Esophagus muscularis mucosa (tissue), 4 donors: ENCODE data around the gene CDC6. TPM values are rescaled to one million over a fixed set of nuclear protein-coding genes. Genes with fewer than 3 reads are reported as not detected.

Experiments
- DNase-seq: peaks from one replicate; pipeline ENCODE4 v3.0.0-alpha.2; 2017; ENCODE audit errors: extremely low spot score
- H3K27ac ChIP-seq, 4 donors: fragments of 200-600 bp; sonication (generic); replicated peaks in 1 of 4; 1 replicate in 3 of 4; 2 replicates in 1 of 4; pipeline ENCODE4 v1.5.1; 2016 to 2019; ENCODE audit warnings: mild to moderate bottlenecking in 1 of 4
- H3K27me3 ChIP-seq, 4 donors: fragments of 200-600 bp; sonication (generic); one replicate each; pipeline versions ENCODE4 v1.5.1 to v1.6.0; 2016 to 2019
- H3K36me3 ChIP-seq, 4 donors: fragments of 200-600 bp; sonication (generic); one replicate each; pipeline ENCODE4 v1.5.1; 2016 to 2019
- H3K4me1 ChIP-seq, 4 donors: fragments of 200-600 bp; sonication (generic); one replicate each; pipeline ENCODE4 v1.5.1; 2016 to 2019
- H3K4me3 ChIP-seq, 4 donors: fragments of 200-600 bp; sonication (generic); 1 replicate in 2 of 4; 2 replicates in 2 of 4; pipeline ENCODE4 v1.5.1; 2016 to 2019; ENCODE audit warnings: mild to moderate bottlenecking in 4 of 4, moderate library complexity in 1 of 4
- H3K9me3 ChIP-seq, 4 donors: fragments of 200-600 bp; sonication (generic); 1 replicate in 3 of 4; 2 replicates in 1 of 4; pipeline ENCODE4 v1.5.1; 2016 to 2019
- CTCF ChIP-seq, 3 experiments: fragments of 200-600 bp in 2 of 3; fragments of 450-650 bp in 1 of 3; sonication (generic) in 2 of 3; IDR thresholded peaks; one replicate each; pipeline ENCODE4 v1.5.1; 2017 to 2019; ENCODE audit warnings: antibody characterized with exemption in 3 of 3, mild to moderate bottlenecking in 2 of 3, moderate library complexity in 1 of 3
- EP300 ChIP-seq: sonication (generic); formaldehyde crosslinking; IDR thresholded peaks from one replicate; pipeline ENCODE4 v1.6.1; 2017; ENCODE audit warnings: antibody characterized with exemption
- POLR2A ChIP-seq: fragments of 450-650 bp; IDR thresholded peaks from one replicate; pipeline ENCODE4 v1.6.1; 2017; ENCODE audit warnings: antibody characterized with exemption, moderate library complexity, mild to moderate bottlenecking, low read depth
- POLR2AphosphoS5 ChIP-seq, 2 donors: sonication (generic); formaldehyde crosslinking; IDR thresholded peaks; one replicate each; pipeline ENCODE4 v1.6.1; 2017; ENCODE audit warnings: antibody characterized with exemption in 2 of 2
- WGBS: methylation state at CpG from one replicate; pipeline ENCODE4 v1.1.5; 2018; 5-methylcytosine and 5-hydroxymethylcytosine counted together
- intact Hi-C: fragments of 100-400 bp; cut with DNase I; formaldehyde crosslinking; loops from one replicate; pipeline ENCODE4 v1.15.1; 2023
- total RNA-seq, 4 donors: library from RNA; depleted of rRNA; stranded (reverse); fragments of >200 nt; gene quantifications; one replicate each; pipeline versions ENCODE4 v1.1.0 to v1.2.1, GENCODE V29; 2016

Gene CDC6
- total RNA-seq, 4 donors from 2014 or later: 0.32 to 0.83 (median 0.44) TPM

GRCh38 chr17:40319651-40320540 lies 32.2 kb downstream of the CDC6 start:
- H3K4me1 ChIP-seq: peaks cover 92 to 95% (median 94%) of the 10 kb centered on the region in 4 donors
- intact Hi-C loops: no loop called here
- no peaks in the 10 kb centered on the region for H3K36me3 ChIP-seq
- 37% methylated on average over 7 of the region's 11 CpGs for WGBS
- no peak for TF ChIP-seq EP300
- TF ChIP-seq POLR2A: no peak
- TF ChIP-seq POLR2AphosphoS5 (IDR thresholded peaks at IDR 0.05): no peak
- TF ChIP-seq CTCF (IDR thresholded peaks at IDR 0.05): no peak
- H3K27me3 ChIP-seq: no peaks in the 10 kb centered on the region
- H3K4me3 ChIP-seq: peak overlapping the region; percentile 90 to 99 (median 94)
- no peak for DNase-seq
- H3K27ac ChIP-seq: peak overlapping the region; percentile 94 to 98 (median 96)
- no peaks in the 10 kb centered on the region for H3K9me3 ChIP-seq

DNA sequence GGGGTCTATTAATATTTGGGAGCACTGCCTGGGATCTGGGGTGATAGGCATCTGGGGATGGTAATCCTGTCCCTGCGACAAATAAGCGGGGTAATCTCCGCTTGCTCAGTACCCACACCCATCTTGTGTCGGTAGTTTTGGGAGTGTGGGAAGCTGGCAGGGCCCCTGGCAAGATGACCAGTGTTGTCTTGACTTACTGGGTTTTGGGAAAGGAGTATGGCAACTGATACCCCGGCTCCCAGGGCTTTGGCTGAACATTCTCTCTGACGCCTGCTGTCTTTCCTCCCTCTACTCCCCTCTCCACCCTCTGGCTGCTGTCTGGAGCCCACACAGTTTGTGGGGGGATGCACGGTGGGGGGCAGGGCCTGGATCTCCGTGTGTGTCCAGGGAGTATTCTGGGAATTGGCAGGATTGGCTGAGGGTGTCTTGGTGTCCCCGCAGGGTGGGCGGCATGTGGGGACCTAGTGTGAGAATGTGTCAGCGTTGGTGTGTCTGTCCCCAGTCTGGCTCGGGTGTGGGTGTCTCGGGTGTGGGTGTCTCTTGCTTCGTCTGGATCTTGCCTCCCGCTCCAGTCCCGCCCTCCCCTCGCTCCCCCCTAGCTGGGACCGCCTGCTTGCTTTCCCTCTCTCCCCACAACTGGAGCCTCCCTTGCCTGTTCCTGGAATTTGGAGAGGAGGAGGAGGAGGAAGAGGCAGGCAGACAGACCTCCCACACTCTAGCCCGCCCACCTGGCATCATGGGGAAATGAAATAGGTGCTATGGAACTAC lies 33.3 kb downstream of the CDC6 start:
- intact Hi-C loops: no loop called here
- peaks cover 92 to 96% (median 94%) of the 10 kb centered on the region in 4 donors for H3K4me1 ChIP-seq
- WGBS: 24% methylated on average over 12 of the region's 19 CpGs
- H3K27me3 ChIP-seq: no peaks in the 10 kb centered on the region
- no peaks in the 10 kb centered on the region for H3K9me3 ChIP-seq
- H3K4me3 ChIP-seq: peak overlapping the region; percentile 90 to 99 (median 94)
- no peaks in the 10 kb centered on the region for H3K36me3 ChIP-seq
- no peak for DNase-seq
- no peak for TF ChIP-seq POLR2A
- peak; percentile 37 to 69 for TF ChIP-seq POLR2AphosphoS5 (IDR thresholded peaks at IDR 0.05)
- peak overlapping the region; percentile 94 to 98 (median 96) for H3K27ac ChIP-seq

GRCh38 chr17:40321524-40321929 lies 33.8 kb downstream of the CDC6 start:
- Histone ChIP-seq H3K9me3 (no peaks in the 10 kb centered on the region), H3K36me3 (no peaks in the 10 kb centered on the region), H3K4me1 (peaks cover 92 to 96% (median 94%) of the 10 kb centered on the region in 4 donors), H3K4me3 (peak overlapping the region; percentile 90 to 99 (median 94)), H3K27ac (peak overlapping the region; percentile 94 to 98 (median 96)), H3K27me3 (no peaks in the 10 kb centered on the region)
- intact Hi-C loops: no loop called here
- no peak for DNase-seq
- 0% methylated on average over 2 of the region's 4 CpGs for WGBS
- TF ChIP-seq CTCF (IDR thresholded peaks at IDR 0.05): no peak
- no peak for TF ChIP-seq EP300
- TF ChIP-seq POLR2A: no peak

DNA sequence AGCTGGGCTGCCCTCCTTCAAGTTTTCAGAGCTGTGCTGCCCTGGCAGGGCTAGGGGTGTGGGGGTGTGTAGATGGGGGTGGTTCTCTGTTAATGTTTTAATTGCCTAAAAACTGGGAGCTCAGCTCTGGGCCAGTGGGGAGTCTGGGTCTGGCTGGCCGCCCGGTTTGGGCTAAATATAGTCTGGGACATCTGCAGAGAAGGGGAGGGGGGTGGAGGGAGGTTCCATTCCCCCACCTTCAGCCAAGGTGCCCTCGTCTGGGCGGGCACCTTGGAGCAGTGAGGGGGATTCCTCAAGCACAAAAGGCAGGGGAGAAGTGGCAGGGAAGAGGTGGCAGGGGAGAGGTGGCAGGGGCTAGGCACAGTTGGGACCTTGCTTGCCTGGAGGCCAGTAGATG lies 34.3 kb downstream of the CDC6 start:
- Histone ChIP-seq H3K4me1 (peaks cover 92 to 96% (median 94%) of the 10 kb centered on the region in 4 donors), H3K4me3 (peak overlapping the region; percentile 90 to 99 (median 94)), H3K27me3 (no peaks in the 10 kb centered on the region), H3K27ac (peak overlapping the region; percentile 94 to 98 (median 96)), H3K9me3 (no peaks in the 10 kb centered on the region), H3K36me3 (no peaks in the 10 kb centered on the region)
- no peak for DNase-seq
- WGBS: 0% methylated on average over 4 of the region's 4 CpGs
- intact Hi-C loops: no loop called here
- TF ChIP-seq CTCF (IDR thresholded peaks at IDR 0.05): no peak
- TF ChIP-seq POLR2AphosphoS5 (IDR thresholded peaks at IDR 0.05): no peak
- TF ChIP-seq POLR2A: no peak
- no peak for TF ChIP-seq EP300
